HG02642 (cell line): ENCODE results near the gene THSD7A.

ENCODE experiments used
- ATAC-seq: cut with Tn5 transposase; IDR thresholded peaks from one replicate; pipeline ENCODE4 v1.9.1; 2021; ENCODE audit warnings: mild to moderate bottlenecking; ENCODE audit not compliant: unreplicated experiment, poor library complexity

The THSD7A gene

GRCh38 chr7:11754123-11754522 lies 77.9 kb downstream of the THSD7A start:
- no peak for ATAC-seq

GRCh38 chr7:11753433-11753832 lies 78.6 kb downstream of the THSD7A start:
- ATAC-seq, result no peak

GRCh38 chr7:11751807-11752389 lies 80.1 kb downstream of the THSD7A start:
- ATAC-seq, result no peak

GRCh38 chr7:11751315-11751714 lies 80.7 kb downstream of the THSD7A start:
- no peak for ATAC-seq

GRCh38 chr7:11750191-11750590 lies 81.8 kb downstream of the THSD7A start:
- ATAC-seq, result no peak

GRCh38 chr7:11749629-11750028 lies 82.4 kb downstream of the THSD7A start:
- no peak for ATAC-seq

- no peak for ATAC-seq
Observed at GRCh38 chr7:11748884-11749283, 83.1 kb downstream of the THSD7A start.

- no peak for ATAC-seq
Observed at GRCh38 chr7:11747715-11748485, 84.1 kb downstream of the THSD7A start.

- ATAC-seq, result no peak
Observed at GRCh38 chr7:11746591-11746990, 85.4 kb downstream of the THSD7A start.

GRCh38 chr7:11743548-11743947 lies 88.5 kb downstream of the THSD7A start:
- no peak for ATAC-seq

GRCh38 chr7:11743016-11743415 lies 89.0 kb downstream of the THSD7A start:
- no peak for ATAC-seq

GRCh38 chr7:11742496-11742895 lies 89.5 kb downstream of the THSD7A start:
- no peak for ATAC-seq

- ATAC-seq, result no peak
Observed at GRCh38 chr7:11737723-11738122, 94.3 kb downstream of the THSD7A start.

- ATAC-seq, result no peak
Observed at GRCh38 chr7:11732207-11732606, 99.8 kb downstream of the THSD7A start.

GRCh38 chr7:11730725-11731124 lies 101.3 kb downstream of the THSD7A start:
- no peak for ATAC-seq

- no peak for ATAC-seq
Observed at GRCh38 chr7:11727864-11728263, 104.1 kb downstream of the THSD7A start.

- ATAC-seq, result no peak
Observed at GRCh38 chr7:11726794-11727155, 105.2 kb downstream of the THSD7A start.

GRCh38 chr7:11726001-11726793 lies 105.8 kb downstream of the THSD7A start:
- no peak for ATAC-seq

- ATAC-seq, result no peak
Observed at GRCh38 chr7:11716185-11716584, 115.8 kb downstream of the THSD7A start.

GRCh38 chr7:11714676-11715075 lies 117.3 kb downstream of the THSD7A start:
- no peak for ATAC-seq

GRCh38 chr7:11714205-11714604 lies 117.8 kb downstream of the THSD7A start:
- no peak for ATAC-seq
